Activated T-helper 2 cell treated with anti-CD3 and anti-CD28 coated beads, Interferon-gamma antibody, Interleukin-2, Interleukin-4, amounts not matched to agents 10 μg/mL and 5 μg/mL and 100 μg/mL, durations not matched to agents 14 hours and 24 hours and 36 hours (primary cell): ENCODE data around the gene UST. TPM values are rescaled to one million over a fixed set of nuclear protein-coding genes. Genes with fewer than 3 reads are reported as not detected.

ENCODE experiments used
- DNase-seq: peaks from one replicate; pipeline ENCODE4 v3.0.0; 2021; ENCODE audit warnings: low spot score
- H3K27ac Mint-ChIP-seq: one replicate; pipeline ENCODE4 v1.8.0; 2021; ENCODE audit warnings: mixed read lengths
- H3K27me3 Mint-ChIP-seq: one replicate; pipeline ENCODE4 v1.8.0; 2021; ENCODE audit warnings: low read depth, mixed read lengths
- H3K36me3 Mint-ChIP-seq: one replicate; pipeline ENCODE4 v1.8.0; 2021; ENCODE audit warnings: low read depth, mixed read lengths
- H3K4me1 Mint-ChIP-seq: one replicate; pipeline ENCODE4 v1.8.0; 2021; ENCODE audit warnings: low read depth, mixed read lengths
- H3K4me3 Mint-ChIP-seq: one replicate; pipeline ENCODE4 v1.8.0; 2021; ENCODE audit warnings: low read depth, mild to moderate bottlenecking, moderate library complexity, mixed read lengths
- H3K9me3 Mint-ChIP-seq: one replicate; pipeline ENCODE4 v1.8.0; 2021; ENCODE audit warnings: mixed read lengths
- intact Hi-C: fragments of 100-400 bp; cut with micrococcal nuclease; formaldehyde crosslinking; loops from one replicate; pipeline ENCODE4 v1.15.1; 2023
- total RNA-seq: library from RNA; stranded (reverse); gene quantifications from 2 replicates; pipeline ENCODE4 v1.2.3, GENCODE V29; 2022

Gene UST, protein sequence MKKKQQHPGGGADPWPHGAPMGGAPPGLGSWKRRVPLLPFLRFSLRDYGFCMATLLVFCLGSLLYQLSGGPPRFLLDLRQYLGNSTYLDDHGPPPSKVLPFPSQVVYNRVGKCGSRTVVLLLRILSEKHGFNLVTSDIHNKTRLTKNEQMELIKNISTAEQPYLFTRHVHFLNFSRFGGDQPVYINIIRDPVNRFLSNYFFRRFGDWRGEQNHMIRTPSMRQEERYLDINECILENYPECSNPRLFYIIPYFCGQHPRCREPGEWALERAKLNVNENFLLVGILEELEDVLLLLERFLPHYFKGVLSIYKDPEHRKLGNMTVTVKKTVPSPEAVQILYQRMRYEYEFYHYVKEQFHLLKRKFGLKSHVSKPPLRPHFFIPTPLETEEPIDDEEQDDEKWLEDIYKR
- 0.92 and 1.3 TPM in 2 replicates for total RNA-seq

GRCh38 chr6:148746363-148747144 is at the start of gene UST:
Gene UST, plus strand, starts transcription at chr6:148747030. Its CDS starts 401 bp downstream, at chr6:148747431.
- Mint-ChIP-seq H3K4me1 (peaks cover 13% of the 10 kb centered on the region), H3K27me3 (peaks cover 78% of the 10 kb centered on the region), H3K36me3 (no peaks in the 10 kb centered on the region), H3K27ac (peak within 1 kb of the TSS; percentile 46), H3K9me3 (no peaks in the 10 kb centered on the region), H3K4me3 (peak within 1 kb of the TSS; percentile 90)
- intact Hi-C loops, result loop anchor here (1.0 to 10.0 kb wide), 4 partner anchors 15 to 202 kb away; no protein-coding TSS in a partner anchor
- DNase-seq, result peak; percentile 37

DNA sequence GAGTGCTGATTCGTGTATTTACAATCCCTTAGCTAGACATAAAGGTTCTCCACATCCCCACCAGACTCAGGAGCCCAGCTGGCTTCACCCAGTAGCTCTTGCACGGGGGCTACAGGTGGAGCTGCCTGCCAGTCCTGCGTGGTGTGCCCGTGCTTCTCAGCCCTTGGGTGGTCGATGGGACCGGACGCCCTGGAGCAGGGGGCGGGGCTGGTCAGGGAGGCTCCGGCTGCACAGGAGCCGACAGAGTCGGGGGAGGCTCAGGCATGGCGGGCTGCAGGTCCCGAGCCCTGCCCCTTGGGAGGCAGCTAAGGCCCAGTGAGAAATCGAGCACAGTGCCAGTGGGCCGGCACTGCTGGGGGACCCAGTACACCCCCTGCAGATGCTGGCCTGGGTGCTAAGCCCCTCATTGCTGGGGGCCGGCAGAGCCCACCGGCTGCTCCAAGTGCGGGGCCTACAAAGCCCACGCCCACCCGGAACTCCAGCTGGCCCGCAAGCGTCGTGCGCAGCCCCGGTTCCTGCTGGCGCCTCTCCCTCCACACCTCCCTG is 48.9 kb upstream of the UST start:
- no peak overlapping the region for H3K4me3 Mint-ChIP-seq
- peaks cover 13% of the 10 kb centered on the region for H3K4me1 Mint-ChIP-seq
- H3K36me3 Mint-ChIP-seq, result peaks cover 3% of the 10 kb centered on the region
- peaks cover 9% of the 10 kb centered on the region for H3K9me3 Mint-ChIP-seq
- no peak for DNase-seq
- intact Hi-C loops, result no loop called here
- peaks cover 6% of the 10 kb centered on the region for H3K27me3 Mint-ChIP-seq
- no peak overlapping the region for H3K27ac Mint-ChIP-seq

GRCh38 chr6:148698671-148699180 is 48.1 kb upstream of the UST start:
- Mint-ChIP-seq H3K4me1 (peaks cover 13% of the 10 kb centered on the region), H3K4me3 (no peak overlapping the region), H3K27ac (no peak overlapping the region), H3K9me3 (peaks cover 16% of the 10 kb centered on the region), H3K27me3 (peaks cover 8% of the 10 kb centered on the region), H3K36me3 (peaks cover 6% of the 10 kb centered on the region)
- no peak for DNase-seq
- intact Hi-C loops, result no loop called here

DNA sequence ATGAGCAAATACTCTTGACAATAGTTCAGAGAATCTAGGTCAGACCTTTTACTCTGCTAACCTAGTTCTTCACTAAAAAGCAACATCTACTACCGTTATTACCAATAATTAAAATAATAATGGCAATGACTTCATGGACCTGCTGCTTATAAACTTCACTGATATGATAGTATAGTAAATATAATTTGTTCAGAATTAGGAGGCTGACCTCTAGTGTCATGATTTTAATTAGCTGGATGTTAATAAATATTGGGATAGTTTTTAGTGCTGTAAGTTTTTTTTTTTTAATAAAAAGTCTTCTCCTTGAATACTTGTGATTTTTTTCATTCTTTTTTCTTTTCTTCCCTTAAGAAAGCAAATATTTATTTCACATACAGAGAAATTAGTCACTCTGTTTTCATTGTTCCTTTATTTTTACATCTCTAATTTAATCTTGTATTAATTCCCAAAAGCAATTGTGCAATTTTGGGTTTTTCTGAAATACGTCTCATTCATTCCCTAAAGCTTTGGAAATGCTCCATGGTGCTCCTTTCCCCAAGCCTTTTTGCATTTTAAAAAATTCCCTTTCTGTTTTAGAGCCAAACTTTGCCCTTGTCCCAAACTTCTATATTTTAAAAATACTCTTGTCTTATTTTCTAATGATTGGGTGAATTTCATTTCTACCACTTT is 46.6 kb upstream of the UST start:
- H3K4me1 Mint-ChIP-seq, result peaks cover 13% of the 10 kb centered on the region
- peaks cover 6% of the 10 kb centered on the region for H3K36me3 Mint-ChIP-seq
- no peak for DNase-seq
- peaks cover 16% of the 10 kb centered on the region for H3K9me3 Mint-ChIP-seq
- peaks cover 9% of the 10 kb centered on the region for H3K27me3 Mint-ChIP-seq
- H3K4me3 Mint-ChIP-seq, result peak overlapping the region; percentile 76
- intact Hi-C loops, result no loop called here
- H3K27ac Mint-ChIP-seq, result no peak overlapping the region

GRCh38 chr6:148700741-148701311 is 46.0 kb upstream of the UST start:
- H3K27ac Mint-ChIP-seq, result peak overlapping the region; percentile 41
- H3K36me3 Mint-ChIP-seq, result peaks cover 6% of the 10 kb centered on the region
- peak overlapping the region; percentile 76 for H3K4me3 Mint-ChIP-seq
- DNase-seq, result peak; percentile 16
- peaks cover 13% of the 10 kb centered on the region for H3K4me1 Mint-ChIP-seq
- peaks cover 16% of the 10 kb centered on the region for H3K9me3 Mint-ChIP-seq
- intact Hi-C loops, result no loop called here
- H3K27me3 Mint-ChIP-seq, result peaks cover 10% of the 10 kb centered on the region

DNA sequence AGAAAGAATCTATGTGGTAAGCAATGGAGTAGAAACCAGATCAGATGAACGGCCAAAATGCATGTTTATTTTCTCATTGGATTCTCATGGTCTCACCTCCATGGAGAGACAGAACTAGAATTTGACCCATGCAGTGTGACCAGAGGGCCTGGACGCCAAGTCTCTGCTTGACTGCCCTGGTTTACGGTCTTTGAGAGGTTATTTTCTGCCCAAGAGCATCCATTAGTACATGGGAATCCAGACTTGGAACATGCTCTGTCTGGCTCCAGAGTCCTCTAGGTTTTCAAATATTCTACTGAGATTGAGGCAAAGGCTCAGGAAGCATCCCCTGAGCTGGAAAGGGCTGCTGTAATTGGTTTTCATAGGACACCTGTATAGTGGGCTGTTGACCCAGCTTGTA is 45.5 kb upstream of the UST start:
- Mint-ChIP-seq H3K27ac (peak overlapping the region; percentile 41), H3K27me3 (peaks cover 10% of the 10 kb centered on the region), H3K4me1 (peaks cover 13% of the 10 kb centered on the region), H3K4me3 (peak overlapping the region; percentile 76), H3K9me3 (peaks cover 16% of the 10 kb centered on the region), H3K36me3 (peaks cover 6% of the 10 kb centered on the region)
- no peak for DNase-seq
- intact Hi-C loops, result no loop called here

GRCh38 chr6:148703900-148704299 is 42.9 kb upstream of the UST start:
- peaks cover 13% of the 10 kb centered on the region for H3K4me1 Mint-ChIP-seq
- peaks cover 16% of the 10 kb centered on the region for H3K9me3 Mint-ChIP-seq
- no peak overlapping the region for H3K27ac Mint-ChIP-seq
- H3K27me3 Mint-ChIP-seq, result peaks cover 12% of the 10 kb centered on the region
- no peak overlapping the region for H3K4me3 Mint-ChIP-seq
- intact Hi-C loops, result no loop called here
- DNase-seq, result no peak
- H3K36me3 Mint-ChIP-seq, result peaks cover 6% of the 10 kb centered on the region

DNA sequence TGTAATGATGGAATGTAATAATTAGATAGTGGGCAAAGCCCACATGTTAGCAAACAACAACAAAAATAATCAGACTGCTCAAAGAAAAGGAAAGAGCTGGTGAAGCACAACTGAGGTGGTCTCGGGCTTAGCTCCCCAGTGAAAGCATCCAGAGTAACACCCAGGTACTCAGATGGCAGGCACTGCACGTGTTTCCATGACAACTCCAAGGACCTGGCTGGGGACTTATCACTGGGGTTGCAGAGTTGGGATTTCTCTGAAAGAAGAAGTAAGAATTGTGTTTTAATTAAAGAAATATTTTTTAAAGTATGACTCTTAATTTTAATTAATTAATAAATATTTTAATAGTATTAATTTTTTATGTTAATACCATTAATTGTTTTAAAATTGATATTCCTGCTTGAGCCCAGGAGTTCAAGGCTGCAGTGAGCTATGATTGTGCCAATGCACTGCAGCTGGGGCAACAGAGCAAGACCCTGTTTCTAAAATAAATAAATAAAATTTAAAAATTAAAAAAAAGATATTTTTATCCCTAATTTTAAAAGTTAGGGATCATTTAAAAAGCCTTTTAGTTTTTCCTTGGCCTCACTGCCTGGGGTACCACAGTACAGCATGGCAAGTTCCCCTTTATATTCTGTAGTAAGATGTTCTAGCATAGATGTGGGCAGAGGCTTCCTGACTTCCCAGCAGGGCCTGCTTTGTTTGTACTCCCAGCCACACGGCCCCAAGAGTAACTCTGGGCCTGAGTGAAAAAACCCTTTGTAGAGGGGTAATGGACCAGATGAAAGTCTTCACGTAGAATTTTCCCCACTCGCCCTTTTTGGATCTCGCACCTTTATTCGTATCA is 42.2 kb upstream of the UST start:
- Mint-ChIP-seq H3K27ac (no peak overlapping the region), H3K9me3 (peaks cover 16% of the 10 kb centered on the region), H3K36me3 (peaks cover 6% of the 10 kb centered on the region), H3K4me1 (peaks cover 13% of the 10 kb centered on the region), H3K27me3 (peaks cover 12% of the 10 kb centered on the region), H3K4me3 (no peak overlapping the region)
- intact Hi-C loops, result no loop called here
- DNase-seq, result no peak

DNA sequence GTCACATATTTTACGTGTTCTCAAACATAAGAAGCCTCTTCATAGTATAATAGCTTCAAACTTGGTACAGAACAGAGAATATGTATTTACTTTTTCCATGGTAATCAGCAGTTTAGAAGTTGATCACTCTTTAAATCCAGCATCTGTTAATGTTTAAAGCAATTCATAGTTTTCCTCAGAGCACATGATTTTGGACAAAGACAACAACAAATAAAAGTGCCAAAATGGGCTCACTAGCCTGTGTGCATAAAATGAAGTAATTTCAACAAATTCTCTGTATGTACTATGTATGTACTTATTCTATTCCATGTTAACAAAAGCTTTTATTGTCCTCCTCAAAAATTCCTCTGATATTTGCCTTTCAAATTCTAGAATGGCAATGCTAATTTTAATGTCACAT is 38.1 kb upstream of the UST start:
- no peak for DNase-seq
- Mint-ChIP-seq H3K36me3 (peaks cover 3% of the 10 kb centered on the region), H3K27ac (no peak overlapping the region), H3K4me1 (peaks cover 10% of the 10 kb centered on the region), H3K9me3 (peaks cover 11% of the 10 kb centered on the region), H3K4me3 (no peak overlapping the region), H3K27me3 (peaks cover 4% of the 10 kb centered on the region)
- intact Hi-C loops, result no loop called here

DNA sequence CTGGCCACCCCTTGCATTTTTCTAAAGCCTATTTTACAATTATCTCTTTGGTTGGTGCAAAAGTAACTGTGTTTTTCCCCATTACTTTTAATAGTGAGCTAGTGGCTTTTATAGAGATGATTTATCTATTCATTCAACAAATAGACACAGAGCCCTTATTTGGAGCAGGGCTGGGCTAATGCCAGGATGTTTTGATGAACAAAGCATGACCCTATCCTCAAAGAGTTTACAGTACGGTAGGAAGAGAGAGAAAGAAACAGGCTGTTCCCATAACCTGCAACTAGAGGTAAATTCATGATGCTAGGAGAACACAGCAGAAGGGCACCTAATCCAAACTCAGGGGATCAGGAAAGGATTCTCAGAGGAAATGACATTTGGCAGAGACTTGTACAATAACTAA is 37.3 kb upstream of the UST start:
- peaks cover 10% of the 10 kb centered on the region for H3K4me1 Mint-ChIP-seq
- H3K36me3 Mint-ChIP-seq, result peaks cover 3% of the 10 kb centered on the region
- intact Hi-C loops, result no loop called here
- no peak overlapping the region for H3K27ac Mint-ChIP-seq
- no peak for DNase-seq
- H3K9me3 Mint-ChIP-seq, result peaks cover 19% of the 10 kb centered on the region
- peaks cover 4% of the 10 kb centered on the region for H3K27me3 Mint-ChIP-seq
- no peak overlapping the region for H3K4me3 Mint-ChIP-seq

DNA sequence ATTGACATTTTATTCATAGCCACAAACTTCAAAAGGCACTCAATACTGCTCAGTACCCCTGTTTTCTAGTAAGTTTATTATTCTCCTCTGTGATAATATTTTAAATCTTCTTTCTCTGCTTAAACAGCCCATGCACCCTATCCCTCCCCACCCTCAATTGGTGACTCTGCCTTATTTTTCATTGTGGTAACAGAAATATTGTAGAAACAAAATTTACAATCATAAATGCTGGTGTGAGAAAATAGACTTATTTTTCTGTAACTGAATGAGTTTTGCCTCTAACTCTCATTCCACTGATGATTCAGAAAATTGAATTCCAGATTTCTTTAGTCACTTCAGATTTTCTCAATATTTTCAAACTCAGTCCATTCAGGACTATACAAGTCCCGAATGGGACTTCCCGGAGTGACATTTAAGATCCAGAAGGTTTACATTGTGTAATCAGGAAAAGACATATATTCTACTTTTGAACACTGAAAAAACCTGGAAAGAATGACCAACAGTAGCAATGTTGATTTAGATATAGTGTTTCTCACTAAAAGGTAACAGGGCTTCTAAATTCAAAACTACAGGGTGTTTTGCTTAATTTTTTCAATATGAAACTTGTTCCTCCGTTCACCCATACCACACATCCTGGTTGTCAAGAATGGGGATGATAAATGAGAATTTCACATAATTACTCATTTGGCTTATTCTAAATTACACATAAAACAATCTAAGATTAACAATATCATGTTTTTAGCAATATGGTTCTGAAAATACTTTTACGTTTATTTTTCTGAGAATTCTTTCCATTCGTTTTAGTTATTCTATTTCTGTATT is 34.8 kb upstream of the UST start:
- no peak overlapping the region for H3K4me3 Mint-ChIP-seq
- no peak for DNase-seq
- peaks cover 10% of the 10 kb centered on the region for H3K4me1 Mint-ChIP-seq
- peaks cover 3% of the 10 kb centered on the region for H3K36me3 Mint-ChIP-seq
- H3K27me3 Mint-ChIP-seq, result peaks cover 2% of the 10 kb centered on the region
- H3K9me3 Mint-ChIP-seq, result peaks cover 25% of the 10 kb centered on the region
- intact Hi-C loops, result loop anchor here (1.0 kb wide), 1 partner anchor 46 kb away; no protein-coding TSS in a partner anchor
- H3K27ac Mint-ChIP-seq, result peak overlapping the region; percentile 60
